Esophagus muscularis mucosa (tissue), 3 donors: Measurements from ENCODE around the gene CNNM2.

ENCODE experiments used
- CTCF ChIP-seq, 3 experiments: fragments of 200-600 bp in 2 of 3; fragments of 450-650 bp in 1 of 3; sonication (generic) in 2 of 3; IDR thresholded peaks; one replicate each; pipeline ENCODE4 v1.5.1; 2017 to 2019; ENCODE audit warnings: antibody characterized with exemption in 3 of 3, mild to moderate bottlenecking in 2 of 3, moderate library complexity in 1 of 3
- POLR2A ChIP-seq: fragments of 450-650 bp; IDR thresholded peaks from one replicate; pipeline ENCODE4 v1.6.1; 2017; ENCODE audit warnings: antibody characterized with exemption, moderate library complexity, mild to moderate bottlenecking, low read depth

- TF ChIP-seq CTCF (IDR thresholded peaks at IDR 0.05), result no peak
- no peak for TF ChIP-seq POLR2A
Measured at GRCh38 chr10:103124420-103125096, 206.5 kb downstream of the CNNM2 start.
